Dedifferentiated amniotic fluid mesenchymal stem cell (primary cell): ENCODE results near the gene GABRP.
"Not testable (repeated sequence)": the region's sequence is repeated elsewhere in the genome, so short reads cannot be mapped to it uniquely, and the experiment has no call there.

Source experiments
- DNase-seq: peaks from one replicate; pipeline ENCODE4 v3.0.0-alpha.2; 2016; ENCODE audit errors: extremely low spot score

GABRP gene

GRCh38 chr5:170755679-170756456, 27.7 kb upstream of the GABRP start:
- no peak for DNase-seq

GRCh38 chr5:170756691-170757090, 26.8 kb upstream of the GABRP start:
- no peak for DNase-seq

DNA sequence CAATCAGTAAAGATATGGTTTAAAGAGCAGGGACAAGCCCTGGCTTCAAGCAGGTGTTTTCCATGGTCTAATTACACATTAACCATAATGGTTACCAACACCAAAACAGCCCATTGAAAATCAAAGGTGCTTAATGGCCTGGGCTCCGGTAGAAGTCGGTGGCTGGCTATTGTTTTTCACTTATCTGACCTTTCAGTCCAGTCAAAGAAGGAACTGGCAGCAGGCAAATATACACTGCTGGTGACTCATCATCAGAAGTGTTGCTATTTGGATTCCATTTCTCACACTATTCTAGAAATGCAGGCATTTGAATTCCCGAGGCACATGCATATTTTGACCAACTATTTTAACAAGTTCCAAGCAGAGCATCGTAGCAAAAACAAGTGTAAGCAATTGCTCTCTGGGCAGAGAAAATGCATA, 26.3 kb upstream of the GABRP start:
- DNase-seq: no peak

GRCh38 chr5:170757669-170758068, 25.9 kb upstream of the GABRP start:
- no peak for DNase-seq

DNA sequence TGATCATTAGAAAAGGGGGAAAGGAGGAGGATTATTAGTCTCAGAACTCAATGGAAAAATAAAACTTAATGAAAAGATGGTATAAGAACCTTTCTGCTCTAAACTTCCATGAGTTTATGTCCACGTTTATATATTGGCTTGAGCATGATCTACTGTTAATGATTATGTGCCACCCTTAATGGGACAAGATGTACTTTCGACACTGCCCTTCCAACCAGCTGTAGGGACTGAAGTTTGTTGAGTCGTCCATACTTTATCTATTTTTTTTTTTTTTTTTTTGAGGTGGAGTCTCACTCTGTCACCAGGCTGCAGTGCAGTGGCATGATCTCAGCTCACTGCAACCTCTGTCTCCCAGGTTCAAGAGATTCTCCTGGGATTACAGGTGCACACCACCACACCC, 25.0 kb upstream of the GABRP start:
- no peak for DNase-seq

GRCh38 chr5:170760113-170760512, 23.4 kb upstream of the GABRP start:
- no peak for DNase-seq

DNA sequence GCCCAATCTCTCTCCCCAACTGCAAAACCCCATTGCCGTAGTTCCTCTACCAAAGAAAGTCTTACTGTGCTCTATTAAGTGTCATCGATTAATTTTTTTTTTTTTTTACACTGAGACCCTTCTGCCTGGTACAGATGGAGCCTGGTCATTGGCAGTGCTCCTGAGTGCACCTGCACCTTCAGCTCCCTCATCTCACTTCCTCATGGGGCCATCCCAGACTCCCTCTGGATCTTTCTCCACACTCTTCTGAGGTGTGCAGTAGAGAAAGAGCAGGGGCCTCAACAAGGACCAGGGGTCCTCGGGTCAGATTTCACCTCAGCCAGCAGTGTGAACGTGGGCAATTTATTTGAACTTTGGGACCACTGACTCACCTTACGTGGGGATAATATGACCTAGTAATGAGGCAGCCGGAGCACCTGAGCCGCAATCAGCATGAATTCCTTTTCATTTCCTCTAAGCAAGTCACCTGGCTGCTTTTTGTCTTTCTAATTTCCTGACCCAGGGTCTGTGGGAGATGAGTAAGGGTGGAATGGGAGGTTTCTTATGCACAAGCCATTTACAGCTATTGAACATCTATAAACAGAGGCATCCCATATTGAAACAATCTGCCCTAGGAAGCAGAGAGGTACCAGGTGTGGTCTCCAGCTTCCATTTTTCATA, 22.3 kb upstream of the GABRP start:
- no peak for DNase-seq

GRCh38 chr5:170761708-170762066, 21.8 kb upstream of the GABRP start:
- no peak for DNase-seq

- DNase-seq: not testable (repeated sequence)
These were observed 21.2 kb upstream of the GABRP start for GRCh38 chr5:170762298-170762697.

DNA sequence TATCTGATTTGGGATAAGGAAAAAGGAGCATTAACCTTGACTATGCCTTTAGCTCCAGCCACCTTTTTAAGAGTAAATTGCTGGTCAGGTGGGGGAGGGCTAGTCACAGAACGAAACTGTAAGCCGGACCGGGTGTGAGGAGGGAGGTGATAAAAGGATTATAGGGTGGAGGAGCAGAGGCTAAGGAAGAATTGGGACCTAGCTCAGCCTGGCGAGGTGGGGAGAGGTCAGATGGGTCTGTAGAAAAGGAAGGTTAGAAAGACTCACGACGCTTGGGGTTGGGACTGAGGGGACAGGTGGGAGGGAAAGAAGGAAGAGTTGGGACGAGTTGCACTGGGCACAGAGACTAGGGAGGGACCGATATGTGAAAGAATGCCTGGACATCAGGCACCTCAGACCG, 17.7 kb upstream of the GABRP start:
- not testable (repeated sequence) for DNase-seq

DNA sequence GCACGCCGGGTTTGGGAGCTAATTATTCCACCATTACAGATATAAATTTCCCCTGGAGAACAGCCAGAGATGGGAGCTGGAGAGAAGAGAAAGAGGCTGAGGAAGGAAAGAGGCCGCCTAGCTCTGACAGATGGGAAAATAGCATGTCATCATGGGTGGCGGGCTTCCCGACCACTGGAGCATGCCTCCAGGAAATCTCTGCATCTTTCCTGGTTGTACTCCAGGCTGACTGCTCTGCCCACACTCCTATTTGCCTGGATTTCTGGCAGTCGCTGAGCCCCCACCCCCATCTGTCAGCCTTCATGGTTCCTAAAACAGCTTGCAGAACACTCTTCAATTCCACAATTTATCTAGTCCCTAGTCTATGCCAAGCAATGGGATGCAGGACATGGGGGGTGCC, 14.3 kb upstream of the GABRP start:
- DNase-seq: no peak

GRCh38 chr5:170769898-170770416, 13.6 kb upstream of the GABRP start:
- no peak for DNase-seq

DNA sequence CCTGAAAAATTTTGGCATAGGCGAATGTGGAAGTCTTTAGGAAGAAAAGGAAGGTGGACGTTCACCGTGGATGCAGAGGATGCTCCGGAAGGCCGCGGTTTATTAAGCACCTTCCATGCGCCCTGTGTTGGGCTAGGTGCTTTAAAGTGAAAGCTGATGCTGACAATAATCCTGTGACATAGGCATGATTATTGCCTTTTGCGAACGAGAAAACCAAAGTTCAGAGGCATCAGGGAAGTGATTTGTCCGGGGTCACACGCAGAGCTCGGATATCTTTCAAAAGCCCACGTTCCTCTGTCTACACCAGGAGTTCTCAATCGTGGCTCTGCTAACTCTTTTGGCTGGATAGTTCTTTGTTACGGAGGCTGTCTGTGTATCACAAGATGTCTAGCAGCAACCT, 12.0 kb upstream of the GABRP start:
- no peak for DNase-seq

GRCh38 chr5:170773024-170773985, 10.2 kb upstream of the GABRP start:
- DNase-seq: no peak

GRCh38 chr5:170774831-170775230, 8.7 kb upstream of the GABRP start:
- no peak for DNase-seq

GRCh38 chr5:170781946-170782345, 1.6 kb upstream of the GABRP start:
- DNase-seq: no peak

GRCh38 chr5:170782438-170782837, 1.1 kb upstream of the GABRP start:
- no peak for DNase-seq

- DNase-seq: no peak
These were observed 1.9 kb downstream of the GABRP start for GRCh38 chr5:170785416-170785815.

DNA sequence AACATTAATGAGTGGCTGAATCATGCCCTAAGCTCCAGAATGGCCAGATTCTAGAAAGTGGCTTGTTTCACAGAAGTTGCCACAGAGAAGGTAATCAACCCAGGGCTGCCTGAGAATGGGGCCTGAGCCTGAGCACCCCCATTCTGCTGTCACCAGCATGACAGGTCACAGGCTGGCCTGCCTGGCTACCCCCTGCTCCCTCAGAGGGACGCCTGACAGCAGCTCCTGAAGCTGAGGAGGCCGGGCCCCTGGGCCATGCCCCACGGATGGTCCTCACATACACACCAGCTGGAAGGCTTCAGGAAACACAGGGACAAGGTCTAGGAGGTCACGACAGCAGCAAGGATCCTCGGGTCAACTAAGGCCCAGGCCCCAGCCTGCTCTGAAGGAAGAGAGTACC, 3.7 kb downstream of the GABRP start:
- DNase-seq: no peak

GRCh38 chr5:170788626-170789304, 5.2 kb downstream of the GABRP start:
- DNase-seq: no peak

DNA sequence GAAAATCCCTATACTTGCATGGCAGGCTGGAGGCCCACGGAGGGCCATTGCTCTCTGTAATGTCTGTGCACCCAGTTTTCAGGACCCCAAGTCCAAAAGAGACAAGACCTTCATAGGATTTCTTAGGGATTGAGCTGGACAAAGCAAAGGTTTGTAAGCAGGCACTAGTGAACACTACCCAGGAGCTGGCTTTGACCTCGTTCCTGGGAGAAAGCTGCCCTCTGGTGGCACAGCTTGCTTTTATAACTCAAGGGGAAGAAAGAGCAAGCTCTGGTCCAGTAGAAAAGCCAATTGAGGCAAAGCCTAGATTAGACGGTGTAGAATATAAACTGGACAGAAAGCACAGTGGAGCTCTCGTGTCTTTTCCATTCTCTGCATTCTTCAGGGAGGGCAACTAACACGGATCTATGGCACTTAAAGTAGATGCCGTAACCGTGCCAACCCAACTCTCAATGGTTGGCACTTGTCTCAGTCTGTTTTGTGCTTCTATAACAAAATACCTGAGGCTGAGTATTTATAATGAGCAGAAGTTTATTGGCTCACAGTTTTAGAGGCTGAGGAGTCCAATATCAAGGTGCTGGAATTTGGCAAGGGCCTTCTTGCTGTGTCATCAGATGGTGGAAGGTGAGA, 7.9 kb downstream of the GABRP start:
- DNase-seq: peak; percentile 73
